DMS 273 (cell line): ENCODE data around the gene PAPPA.

ENCODE experiments used
- DNase-seq: peaks from one replicate; lab custom pipeline; 2025; ENCODE audit not compliant: unreplicated experiment; lab: John Stamatoyannopoulos, UW

The PAPPA gene

GRCh38 chr9:116449949-116450348, 296.4 kb downstream of the PAPPA start:
- DNase-seq = no peak

DNA sequence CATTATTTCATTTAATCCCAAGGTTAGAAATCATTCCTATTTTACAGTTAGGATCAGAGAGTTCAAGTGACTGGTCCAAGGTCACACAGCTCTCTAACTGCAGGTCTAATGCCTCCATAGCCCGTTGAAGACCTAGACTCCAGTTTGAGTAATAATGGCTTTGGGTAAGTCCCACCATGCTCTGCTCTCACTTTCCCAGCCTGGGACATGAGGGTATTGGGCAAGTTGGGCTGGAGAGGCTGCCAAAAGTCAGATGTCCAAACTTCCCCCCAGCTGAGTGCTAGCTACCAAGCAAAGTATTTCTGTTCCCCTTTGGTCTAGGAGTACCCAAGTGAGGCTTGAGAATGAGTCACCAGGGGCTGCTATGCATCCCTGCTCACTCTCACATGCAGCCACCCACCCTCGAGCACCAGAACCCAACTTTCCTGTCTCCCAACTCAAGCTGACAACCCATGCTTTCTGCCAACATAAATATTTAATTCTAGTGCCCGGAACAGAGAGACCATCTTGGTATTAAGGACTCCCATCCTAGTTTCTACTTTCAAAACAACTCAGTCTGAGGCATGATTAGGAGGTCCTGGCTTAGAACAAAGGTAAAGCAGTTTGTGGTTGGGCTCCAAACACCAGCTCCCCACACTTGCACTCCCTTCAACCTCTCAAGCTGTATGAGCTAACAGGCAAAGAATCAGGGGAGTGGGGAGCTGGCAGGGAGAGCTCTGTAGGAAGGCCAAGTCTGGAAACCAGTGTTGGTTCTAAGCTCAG, 297.0 kb downstream of the PAPPA start:
- DNase-seq = no peak

DNA sequence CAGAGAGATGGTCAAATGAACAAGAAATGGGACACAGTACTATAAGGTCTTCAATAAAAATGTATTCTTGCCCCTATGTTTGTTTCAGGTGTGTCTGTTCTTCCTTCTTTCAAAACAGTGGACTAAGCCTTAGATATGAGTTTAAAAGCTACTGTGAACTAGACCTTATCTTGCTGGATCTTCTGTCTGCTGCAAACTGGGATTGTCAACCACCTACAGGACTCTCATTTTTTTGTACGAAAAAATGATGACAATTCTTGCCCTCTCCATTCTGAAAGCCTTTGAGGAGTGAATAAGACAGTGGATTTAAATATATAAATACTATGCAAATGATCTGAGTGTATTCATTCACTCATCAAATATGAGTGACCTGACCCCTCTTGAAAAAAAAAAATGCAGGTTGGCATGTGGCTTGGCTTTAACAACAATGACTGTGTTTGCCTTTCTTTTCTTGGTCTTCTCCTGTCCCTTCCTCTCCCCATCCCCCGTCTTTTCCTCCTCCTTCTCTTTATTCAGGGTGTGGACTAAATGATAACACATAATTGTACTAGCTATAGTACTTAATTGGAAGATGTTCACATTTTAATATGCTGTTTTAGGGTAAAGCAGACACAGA, 298.0 kb downstream of the PAPPA start:
- no peak for DNase-seq
